K562 (cell line): ENCODE results near the gene UNC119. TPM values are rescaled to one million over a fixed set of nuclear protein-coding genes. Genes with fewer than 3 reads are reported as not detected.

Experiments
- ATF1 ChIP-seq, 2 experiments: fragments of 450-650 bp in 1 of 2; IDR thresholded peaks; 2 replicates each; pipeline ENCODE4 v1.6.1; 2016; ENCODE audit warnings: missing compliant biosample characterization in 1 of 2, missing genetic modification characterization in 1 of 2
- CBFA2T2 ChIP-seq: fragments of 450-650 bp; conservative IDR thresholded peaks from 2 replicates; pipeline ENCODE4 v1.6.1; 2017; ENCODE audit warnings: mild to moderate bottlenecking
- CBX2 ChIP-seq: fragments of 200-600 bp; sonication (generic); IDR thresholded peaks from one replicate; pipeline ENCODE4 v1.6.1; 2012; ENCODE audit warnings: mild to moderate bottlenecking, low read length, inconsistent platforms; ENCODE audit not compliant: insufficient read depth, poor library complexity, severe bottlenecking
- CEBPG ChIP-seq, 3 experiments: fragments of 200-800 bp in 1 of 3; sonication (Bioruptor generic) in 1 of 3; sonication (generic) in 1 of 3; formaldehyde crosslinking in 1 of 3; IDR thresholded peaks in 2 of 3; conservative IDR thresholded peaks in 1 of 3; 2 replicates each; pipeline versions ENCODE4 v1.6.1 to v1.8.0; 2016 to 2022; ENCODE audit warnings: missing compliant biosample characterization in 2 of 3, missing genetic modification characterization in 2 of 3, mild to moderate bottlenecking in 1 of 3, missing genetic modification reagents in 1 of 3
- HMG20B ChIP-seq: fragments of 250-450 bp; sonication (Bioruptor Pico); IDR thresholded peaks from 2 replicates; pipeline ENCODE4 v1.5.0; 2021; ENCODE audit warnings: mild to moderate bottlenecking
- MCM2 ChIP-seq: fragments of 450-650 bp; IDR thresholded peaks from 2 replicates; pipeline ENCODE4 v1.6.1; 2017; ENCODE audit warnings: low read depth, mild to moderate bottlenecking
- MLLT1 ChIP-seq, 2 experiments: fragments of 450-650 bp; IDR thresholded peaks; 2 replicates each; pipeline ENCODE4 v1.6.1; 2016
- MYBL2 ChIP-seq, 2 experiments: fragments of 450-650 bp in 1 of 2; sonication (generic) in 1 of 2; formaldehyde crosslinking in 1 of 2; IDR thresholded peaks; 2 replicates each; pipeline versions ENCODE4 v1.6.1 to v1.8.1; 2017 to 2022; ENCODE audit warnings: borderline replicate concordance in 1 of 2, inconsistent platforms in 1 of 2, low read depth in 1 of 2, mild to moderate bottlenecking in 1 of 2, missing genetic modification reagents in 1 of 2, moderate library complexity in 1 of 2
- SMARCC2 ChIP-seq: fragments of 450-650 bp; IDR thresholded peaks from 2 replicates; pipeline ENCODE4 v1.6.1; 2017; ENCODE audit warnings: antibody characterized with exemption, moderate library complexity, mild to moderate bottlenecking, low read depth
- THRA ChIP-seq: fragments of 450-650 bp; IDR thresholded peaks from 2 replicates; pipeline ENCODE4 v1.6.1; 2017; ENCODE audit warnings: mild to moderate bottlenecking, moderate library complexity
- UBTF ChIP-seq, 2 experiments: IDR thresholded peaks; 2 replicates each; pipeline ENCODE4 v1.6.1; 2012; ENCODE audit warnings: improper control_type of control experiment in 2 of 2, low read depth in 2 of 2, low read length in 2 of 2, borderline replicate concordance in 1 of 2
- USF1 ChIP-seq: sonication (generic); formaldehyde crosslinking; IDR thresholded peaks from 2 replicates; pipeline ENCODE4 v1.9.0; 2022; ENCODE audit warnings: mild to moderate bottlenecking, missing genetic modification reagents
- ZKSCAN1 ChIP-seq: fragments of 150-350 bp; IDR thresholded peaks from 2 replicates; pipeline ENCODE4 v1.6.1; 2016; ENCODE audit warnings: low read depth, low read length
- ZKSCAN3 ChIP-seq: fragments of 250-450 bp; sonication (Bioruptor Pico); IDR thresholded peaks from 2 replicates; pipeline ENCODE4 v1.4.0; 2020
- polyA plus RNA-seq, 8 experiments: library from polyadenylated mRNA; depleted of rRNA in 4 of 8; stranded (reverse) in 5 of 8; unstranded in 3 of 8; fragments of >200 nt; fragmentation: Nextera tagmentation in 2 of 8; fragmentation: Illumina TruSeq in 1 of 8; extraction: Ambion mirVana in 2 of 8; extraction: Trizol in 1 of 8; gene quantifications; 2 replicates each; pipeline versions ENCODE4 v1.2.1 to v1.2.3, GENCODE V29; 2011 to 2014; ENCODE audit warnings: inconsistent platforms in 1 of 8, missing spikeins in 1 of 8
- total RNA-seq, 7 experiments: library from RNA; depleted of rRNA in 6 of 7; stranded (reverse); fragments of >200 nt in 6 of 7; fragmentation: Illumina TruSeq in 2 of 7; extraction: Trizol in 2 of 7; gene quantifications; 2 replicates each; pipeline versions ENCODE4 v1.2.1 to v1.2.3, GENCODE V29; 2011 to 2021; ENCODE audit warnings: low replicate concordance in 1 of 7
- TF ChIP-seq, protein P1 (sequence below): fragments of 250-450 bp; sonication (Bioruptor Pico); IDR thresholded peaks from 2 replicates; pipeline ENCODE4 v1.5.1; 2021; ENCODE audit warnings: mild to moderate bottlenecking
- TF ChIP-seq, protein P2 (sequence below): sonication (generic); formaldehyde crosslinking; IDR thresholded peaks from 2 replicates; pipeline ENCODE4 v1.8.1; 2023; ENCODE audit warnings: mild to moderate bottlenecking, missing genetic modification reagents

UNC119 gene
- total and polyA plus RNA-seq, 9 of the 15 experiments (the other 6 are each of a cell fraction or from before 2014, with no cell fraction given), result 0.37 to 47.7 (median 16.3) TPM

DNA sequence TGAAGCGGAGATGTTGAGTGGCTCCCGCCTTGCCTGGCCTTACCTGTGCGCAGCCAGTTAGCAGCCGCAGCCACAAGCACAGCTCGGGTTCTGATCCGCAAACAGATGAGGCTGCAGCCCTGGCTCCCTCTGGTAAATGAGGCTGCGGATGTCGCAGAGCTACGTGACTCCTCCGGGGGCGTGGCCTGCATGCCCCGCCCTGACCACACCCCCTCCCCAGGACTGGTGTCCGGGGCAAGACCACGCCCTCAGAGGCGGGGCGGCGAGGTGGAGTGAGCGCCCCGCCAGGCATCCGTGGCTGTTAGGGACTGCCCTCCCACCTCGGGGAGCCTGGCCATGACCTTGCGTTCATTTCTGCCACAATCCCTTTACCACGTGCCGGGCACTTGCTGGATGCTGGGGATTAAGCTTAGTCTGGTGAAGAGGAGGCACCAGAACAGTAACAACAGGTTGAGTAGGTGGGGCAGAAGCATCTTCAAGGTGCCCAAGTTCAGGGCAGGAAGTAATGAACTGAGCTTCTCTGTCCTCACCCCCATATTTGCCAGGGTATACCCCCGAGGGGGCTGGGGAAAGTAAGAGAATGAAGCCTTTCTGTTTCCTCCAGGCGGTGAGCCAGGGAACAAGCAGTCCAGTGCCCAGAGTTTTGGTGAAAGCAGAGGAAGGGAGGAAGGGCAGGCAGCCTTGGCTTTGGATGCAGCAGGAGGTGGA, 24.5 kb upstream of the UNC119 start, which contains the start of gene ALDOC (continued):
- TF ChIP-seq UBTF (IDR thresholded peaks at IDR 0.05; ENCODE audit: borderline replicate concordance in 1 of 2, low read depth in 2 of 2, low read length in 2 of 2) (no peak), THRA (no peak), CEBPG (CRISPR knock-in tag; IDR thresholded peaks at IDR 0.05) (no peak), CEBPG (tag; conservative IDR thresholded peaks at IDR 0.05 in 1 of 2, IDR thresholded peaks at IDR 0.05 in 1 of 2) (no peak), ATF1 (CRISPR knock-in tag; IDR thresholded peaks at IDR 0.05) (no peak), ATF1 (tag; IDR thresholded peaks at IDR 0.05) (peak; percentile 87), SMARCC2 (no peak), MCM2 (no peak), HMG20B (CRISPR knock-in tag) (no peak), CBFA2T2 (no peak), MYBL2 (IDR thresholded peaks at IDR 0.05; ENCODE audit: low read depth) (no peak), MYBL2 (CRISPR knock-in tag; IDR thresholded peaks at IDR 0.05; ENCODE audit: borderline replicate concordance) (no peak), ZKSCAN3 (no peak), CBX2 (no peak), ZKSCAN1 (no peak), MLLT1 (IDR thresholded peaks at IDR 0.05) (peak in 1 of 2 experiments; percentile 32; a peak in 1 of 4 replicates), USF1 (CRISPR knock-in tag) (peak; percentile 82)
- TF ChIP-seq, protein P1, sequence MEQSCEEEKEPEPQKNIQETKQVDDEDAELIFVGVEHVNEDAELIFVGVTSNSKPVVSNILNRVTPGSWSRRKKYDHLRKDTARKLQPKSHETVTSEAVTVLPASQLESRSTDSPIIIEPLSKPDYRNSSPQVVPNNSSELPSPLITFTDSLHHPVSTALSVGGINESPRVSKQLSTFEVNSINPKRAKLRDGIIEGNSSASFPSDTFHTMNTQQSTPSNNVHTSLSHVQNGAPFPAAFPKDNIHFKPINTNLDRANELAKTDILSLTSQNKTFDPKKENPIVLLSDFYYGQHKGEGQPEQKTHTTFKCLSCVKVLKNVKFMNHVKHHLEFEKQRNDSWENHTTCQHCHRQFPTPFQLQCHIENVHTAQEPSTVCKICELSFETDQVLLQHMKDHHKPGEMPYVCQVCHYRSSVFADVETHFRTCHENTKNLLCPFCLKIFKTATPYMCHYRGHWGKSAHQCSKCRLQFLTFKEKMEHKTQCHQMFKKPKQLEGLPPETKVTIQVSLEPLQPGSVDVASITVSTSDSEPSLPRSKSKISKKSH, result no peak
- TF ChIP-seq, protein P2, sequence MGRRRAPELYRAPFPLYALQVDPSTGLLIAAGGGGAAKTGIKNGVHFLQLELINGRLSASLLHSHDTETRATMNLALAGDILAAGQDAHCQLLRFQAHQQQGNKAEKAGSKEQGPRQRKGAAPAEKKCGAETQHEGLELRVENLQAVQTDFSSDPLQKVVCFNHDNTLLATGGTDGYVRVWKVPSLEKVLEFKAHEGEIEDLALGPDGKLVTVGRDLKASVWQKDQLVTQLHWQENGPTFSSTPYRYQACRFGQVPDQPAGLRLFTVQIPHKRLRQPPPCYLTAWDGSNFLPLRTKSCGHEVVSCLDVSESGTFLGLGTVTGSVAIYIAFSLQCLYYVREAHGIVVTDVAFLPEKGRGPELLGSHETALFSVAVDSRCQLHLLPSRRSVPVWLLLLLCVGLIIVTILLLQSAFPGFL (CRISPR knock-in tag), result no peak
